ENCODE measurements around the gene RASGRP4. TPM values are rescaled to one million over a fixed set of nuclear protein-coding genes. Genes with fewer than 3 reads are reported as not detected.

RASGRP4 gene
- total RNA-seq, 2 donors from 2014 or later: 2.3 to 8.3 TPM

Other genes with a start within 250 kb of the RASGRP4 start
- gene DPF1, start 202.0 kb downstream of the RASGRP4 start, total RNA-seq: 1 to 10 TPM in 1 of 2 donors, not detected in 1; 2.1 TPM
- under 1 TPM; 0.46 to 0.74 TPM for gene PPP1R14A, start 169.8 kb downstream of the RASGRP4 start, total RNA-seq
- 100 to 1,000 TPM in 1 of 2 donors, 10 to 100 TPM in 1; 43.0 to 101 TPM for gene SPINT2, start 161.6 kb downstream of the RASGRP4 start, total RNA-seq
- gene C19orf33, start 122.0 kb downstream of the RASGRP4 start, total RNA-seq: not detected
- gene YIF1B, start 110.3 kb downstream of the RASGRP4 start, total RNA-seq: 10 to 100 TPM; 82.1 to 90.0 TPM
- 10 to 100 TPM; 10.7 to 12.1 TPM for gene KCNK6, start 106.4 kb downstream of the RASGRP4 start, total RNA-seq
- gene CATSPERG, start 90.4 kb downstream of the RASGRP4 start, total RNA-seq: 10 to 100 TPM in 1 of 2 donors, 1 to 10 TPM in 1; 4.1 to 22.8 TPM
- 100 to 1,000 TPM; 189 to 203 TPM for gene PSMD8, start 51.6 kb downstream of the RASGRP4 start, total RNA-seq
- gene GGN, start 38.2 kb downstream of the RASGRP4 start, total RNA-seq: 1 to 10 TPM in 1 of 2 donors, not detected in 1; 1.2 TPM
- gene SPRED3, start 37.5 kb downstream of the RASGRP4 start, total RNA-seq: 1 to 10 TPM; 3.5 to 6.7 TPM
- 10 to 100 TPM; 28.4 to 33.1 TPM for gene FAM98C, start 23.1 kb downstream of the RASGRP4 start, total RNA-seq
- 1 to 10 TPM; 2.9 to 5.0 TPM for gene RYR1, start 7.5 kb upstream of the RASGRP4 start, total RNA-seq
- 100 to 1,000 TPM; 225 to 247 TPM for gene MAP4K1, start 191.7 kb upstream of the RASGRP4 start, total RNA-seq
- 100 to 1,000 TPM; 282 to 299 TPM for gene EIF3K, start 193.0 kb upstream of the RASGRP4 start, total RNA-seq
- 100 to 1,000 TPM; 181 to 204 TPM for gene ACTN4, start 221.4 kb upstream of the RASGRP4 start, total RNA-seq

Data from activated naive CD4-positive, alpha-beta T cell treated with anti-CD3 and anti-CD28 coated beads, Interleukin-2, amount 50 U/mL, for 72 hours (primary cell).